Urinary bladder (tissue), 4 donors: ENCODE data around the gene FSTL5. TPM values are rescaled to one million over a fixed set of nuclear protein-coding genes. Genes with fewer than 3 reads are reported as not detected.

Experiments
- DNase-seq: peaks from one replicate; pipeline ENCODE4 v3.0.0-alpha.2; 2015; ENCODE audit errors: extremely low spot score
- H3K27ac ChIP-seq: one replicate; pipeline ENCODE4 v1.5.1; 2013; ENCODE audit warnings: low read depth, mild to moderate bottlenecking, moderate library complexity
- H3K36me3 ChIP-seq: one replicate; pipeline ENCODE4 v1.6.1; 2013; ENCODE audit warnings: mild to moderate bottlenecking, moderate library complexity; ENCODE audit not compliant: insufficient read depth
- H3K4me1 ChIP-seq: one replicate; pipeline ENCODE4 v1.6.1; 2013; ENCODE audit warnings: mild to moderate bottlenecking, moderate library complexity; ENCODE audit not compliant: insufficient read depth
- H3K4me3 ChIP-seq: one replicate; pipeline ENCODE4 v1.5.1; 2013; ENCODE audit warnings: low read depth, low read length
- WGBS: extraction: QIAGEN DNeasy Blood & Tissue Kit; methylation state at CpG from one replicate; pipeline ENCODE4 v1.1.7; 2013; 5-methylcytosine and 5-hydroxymethylcytosine counted together
- polyA plus RNA-seq: library from polyadenylated mRNA; stranded (reverse); fragments of 200-250 nt; gene quantifications from one replicate; pipeline ENCODE4 v1.2.3, GENCODE V29; 2013
- total RNA-seq: library from RNA; depleted of rRNA; stranded (reverse); fragments of >200 nt; gene quantifications from one replicate; pipeline ENCODE4 v1.2.3, GENCODE V29; 2014
- donor health status: healthy with polysubstance abuse.
- donor health status: healthy.

FSTL5 gene
- total and polyA plus RNA-seq, 2 donors = 0.06 to 2.1 TPM

- H3K4me1 ChIP-seq = no peaks in the 10 kb centered on the region
These were observed 644.2 kb downstream of the FSTL5 start for GRCh38 chr4:161519611-161520010.

GRCh38 chr4:161517941-161518340, 645.9 kb downstream of the FSTL5 start:
- H3K36me3 ChIP-seq = no peaks in the 10 kb centered on the region
- H3K4me1 ChIP-seq = no peaks in the 10 kb centered on the region
- WGBS = 47% methylated on average over 3 of the region's 3 CpGs
- no peak overlapping the region for H3K4me3 ChIP-seq
- no peak for DNase-seq
- H3K27ac ChIP-seq = no peak overlapping the region

More at GRCh38 chr4:161519611-161520010, 644.2 kb downstream of the FSTL5 start:
- no peak overlapping the region for H3K27ac ChIP-seq
- H3K36me3 ChIP-seq = no peaks in the 10 kb centered on the region
- DNase-seq = no peak
- H3K4me3 ChIP-seq = no peak overlapping the region
- 97% methylated on average over 2 of the region's 2 CpGs for WGBS

GRCh38 chr4:161505141-161505540, 658.7 kb downstream of the FSTL5 start:
- DNase-seq = no peak
- H3K27ac ChIP-seq = no peak overlapping the region
- 75% methylated on average over 3 of the region's 3 CpGs for WGBS

GRCh38 chr4:161498155-161498554, 665.6 kb downstream of the FSTL5 start:
- no peak for DNase-seq
- Histone ChIP-seq H3K4me3 (no peak overlapping the region), H3K36me3 (no peaks in the 10 kb centered on the region), H3K4me1 (no peaks in the 10 kb centered on the region), H3K27ac (no peak overlapping the region)

More at GRCh38 chr4:161505141-161505540, 658.7 kb downstream of the FSTL5 start:
- H3K4me1 ChIP-seq = no peaks in the 10 kb centered on the region
- H3K4me3 ChIP-seq = no peak overlapping the region
- H3K36me3 ChIP-seq = no peaks in the 10 kb centered on the region

GRCh38 chr4:161486461-161486860, 677.3 kb downstream of the FSTL5 start:
- Histone ChIP-seq H3K36me3 (no peaks in the 10 kb centered on the region), H3K4me3 (no peak overlapping the region), H3K4me1 (no peaks in the 10 kb centered on the region), H3K27ac (no peak overlapping the region)
- WGBS = 58% methylated on average over 1 of the region's 1 CpG
- DNase-seq = no peak

- DNase-seq = no peak
- Histone ChIP-seq H3K4me3 (no peak overlapping the region), H3K36me3 (no peaks in the 10 kb centered on the region), H3K27ac (no peak overlapping the region), H3K4me1 (no peaks in the 10 kb centered on the region)
- WGBS = 75% methylated on average over 4 of the region's 4 CpGs
These were observed 697.5 kb downstream of the FSTL5 start for GRCh38 chr4:161466316-161466715.

GRCh38 chr4:161463436-161463835, 700.4 kb downstream of the FSTL5 start:
- no peak for DNase-seq
- Histone ChIP-seq H3K27ac (no peak overlapping the region), H3K36me3 (no peaks in the 10 kb centered on the region), H3K4me1 (no peaks in the 10 kb centered on the region), H3K4me3 (no peak overlapping the region)
- 78% methylated on average over 2 of the region's 2 CpGs for WGBS

- DNase-seq = no peak
- H3K27ac ChIP-seq = no peak overlapping the region
- H3K4me1 ChIP-seq = no peaks in the 10 kb centered on the region
- H3K4me3 ChIP-seq = no peak overlapping the region
- 94% methylated on average over 3 of the region's 3 CpGs for WGBS
- no peaks in the 10 kb centered on the region for H3K36me3 ChIP-seq
These were observed 705.9 kb downstream of the FSTL5 start for GRCh38 chr4:161457906-161458305.

GRCh38 chr4:161457311-161457710, 706.5 kb downstream of the FSTL5 start:
- DNase-seq = no peak
- WGBS = 61% methylated on average over 1 of the region's 1 CpG
- Histone ChIP-seq H3K36me3 (no peaks in the 10 kb centered on the region), H3K4me3 (no peak overlapping the region), H3K4me1 (no peaks in the 10 kb centered on the region), H3K27ac (no peak overlapping the region)

- Histone ChIP-seq H3K4me1 (no peaks in the 10 kb centered on the region), H3K4me3 (no peak overlapping the region), H3K36me3 (no peaks in the 10 kb centered on the region), H3K27ac (no peak overlapping the region)
- WGBS = 76% methylated on average over 2 of the region's 2 CpGs
- no peak for DNase-seq
These were observed 708.9 kb downstream of the FSTL5 start for GRCh38 chr4:161454860-161455259.

- Histone ChIP-seq H3K36me3 (no peaks in the 10 kb centered on the region), H3K4me3 (no peak overlapping the region), H3K4me1 (no peaks in the 10 kb centered on the region), H3K27ac (no peak overlapping the region)
- 61% methylated on average over 5 of the region's 5 CpGs for WGBS
- DNase-seq = no peak
These were observed 715.1 kb downstream of the FSTL5 start for GRCh38 chr4:161448550-161449180.

GRCh38 chr4:161444626-161445025, 719.2 kb downstream of the FSTL5 start:
- Histone ChIP-seq H3K27ac (no peak overlapping the region), H3K4me3 (no peak overlapping the region), H3K36me3 (no peaks in the 10 kb centered on the region), H3K4me1 (no peaks in the 10 kb centered on the region)
- no peak for DNase-seq
- WGBS = 65% methylated on average over 1 of the region's 1 CpG

- Histone ChIP-seq H3K27ac (no peak overlapping the region), H3K4me1 (no peaks in the 10 kb centered on the region), H3K36me3 (no peaks in the 10 kb centered on the region), H3K4me3 (no peak overlapping the region)
- no peak for DNase-seq
- 80% methylated on average over 1 of the region's 1 CpG for WGBS
These were observed 720.9 kb downstream of the FSTL5 start for GRCh38 chr4:161442921-161443320.

GRCh38 chr4:161438096-161438495, 725.7 kb downstream of the FSTL5 start:
- H3K36me3 ChIP-seq = no peaks in the 10 kb centered on the region
- H3K4me1 ChIP-seq = no peaks in the 10 kb centered on the region
- H3K27ac ChIP-seq = no peak overlapping the region
- H3K4me3 ChIP-seq = no peak overlapping the region
- WGBS = 95% methylated on average over 2 of the region's 2 CpGs
- no peak for DNase-seq
